ENCODE results near the gene CDT1. TPM values are rescaled to one million over a fixed set of nuclear protein-coding genes. Genes with fewer than 3 reads are reported as not detected.

CDT1 gene
- total RNA-seq, 4 donors from 2014 or later = 0.33 to 1.8 (median 0.99) TPM

- no peaks in the 10 kb centered on the region for H3K36me3 ChIP-seq
- H3K27me3 ChIP-seq = no peaks in the 10 kb centered on the region
- TF ChIP-seq POLR2A (IDR thresholded peaks at IDR 0.05) (no peak), CTCF (IDR thresholded peaks at IDR 0.05) (no peak)
- 80 to 87% methylated on average over 9 to 12 of the region's 13 CpGs for WGBS, 2 donors
- H3K4me1 ChIP-seq = peaks cover 25 to 48% of the 10 kb centered on the region in 2 donors
- DNase-seq = no peak
- H3K9me3 ChIP-seq = no peaks in the 10 kb centered on the region
- intact Hi-C loops (cut with DNase I) = no loop called here
- H3K4me3 ChIP-seq (replicated peaks in 1 of 3) = no peak overlapping the region
- peak overlapping the region in 2 of 3 donors; percentile 7 to 48 for H3K27ac ChIP-seq
Observed at GRCh38 chr16:88780142-88781062, 23.2 kb upstream of the CDT1 start.

GRCh38 chr16:88781140-88782077 lies 22.2 kb upstream of the CDT1 start:
- intact Hi-C loops (cut with DNase I) = no loop called here

GRCh38 chr16:88782454-88783390 lies 20.9 kb upstream of the CDT1 start:
- WGBS, 2 donors = 63 to 87% methylated on average over 14 to 16 of the region's 16 CpGs
- peak overlapping the region in 1 of 3 donors; percentile 6 for H3K4me3 ChIP-seq (replicated peaks in 1 of 3)
- no peaks in the 10 kb centered on the region for H3K9me3 ChIP-seq
- H3K27me3 ChIP-seq = no peaks in the 10 kb centered on the region
- no peaks in the 10 kb centered on the region for H3K36me3 ChIP-seq
- DNase-seq = no peak
- TF ChIP-seq POLR2A (IDR thresholded peaks at IDR 0.05) = no peak
- TF ChIP-seq CTCF (IDR thresholded peaks at IDR 0.05) = no peak
- peaks cover 25 to 51% of the 10 kb centered on the region in 2 donors for H3K4me1 ChIP-seq
- H3K27ac ChIP-seq = peak overlapping the region in 2 of 3 donors; percentile 78 to 82
- intact Hi-C loops (cut with DNase I) = no loop called here

More at GRCh38 chr16:88781140-88782077, 22.2 kb upstream of the CDT1 start:
- no peaks in the 10 kb centered on the region for H3K9me3 ChIP-seq
- peaks cover 25 to 51% of the 10 kb centered on the region in 2 donors for H3K4me1 ChIP-seq
- WGBS, 2 donors = 65 to 71% methylated on average over 17 to 20 of the region's 28 CpGs
- TF ChIP-seq POLR2A (IDR thresholded peaks at IDR 0.05) (no peak), CTCF (IDR thresholded peaks at IDR 0.05) (no peak)
- no peaks in the 10 kb centered on the region for H3K36me3 ChIP-seq
- H3K27me3 ChIP-seq = no peaks in the 10 kb centered on the region
- H3K4me3 ChIP-seq (replicated peaks in 1 of 3) = no peak overlapping the region
- H3K27ac ChIP-seq = peak overlapping the region in 2 of 3 donors; percentile 7 to 78
- DNase-seq = no peak

GRCh38 chr16:88783391-88784073 lies 20.1 kb upstream of the CDT1 start:
- Histone ChIP-seq H3K36me3 (no peaks in the 10 kb centered on the region), H3K4me3 (replicated peaks in 1 of 3) (peak overlapping the region in 1 of 3 donors; percentile 88), H3K27ac (peak overlapping the region; percentile 59 to 82 (median 78)), H3K27me3 (no peaks in the 10 kb centered on the region), H3K9me3 (no peaks in the 10 kb centered on the region), H3K4me1 (peaks cover 25 to 51% of the 10 kb centered on the region in 2 donors)
- intact Hi-C loops (cut with DNase I) = loop anchor here (2.0 kb wide), 1 partner anchor 41 kb away; no protein-coding TSS in a partner anchor
- no peak for TF ChIP-seq CTCF (IDR thresholded peaks at IDR 0.05)
- TF ChIP-seq POLR2A (IDR thresholded peaks at IDR 0.05) = no peak
- DNase-seq = peak in 1 of 2 donors; percentile 50
- WGBS, 2 donors = 50 to 68% methylated on average over 13 to 27 of the region's 27 CpGs

Data from thyroid gland (tissue), 4 donors.